Measurements from ENCODE around the gene HAGHL. TPM values are rescaled to one million over a fixed set of nuclear protein-coding genes. Genes with fewer than 3 reads are reported as not detected.
A peak's percentile ranks its signal among the peaks of the same experiment; 100 is the strongest.

Gene HAGHL
- total RNA-seq, 3 donors from 2014 or later = 8.8 to 13.0 (median 12.4) TPM

DNA sequence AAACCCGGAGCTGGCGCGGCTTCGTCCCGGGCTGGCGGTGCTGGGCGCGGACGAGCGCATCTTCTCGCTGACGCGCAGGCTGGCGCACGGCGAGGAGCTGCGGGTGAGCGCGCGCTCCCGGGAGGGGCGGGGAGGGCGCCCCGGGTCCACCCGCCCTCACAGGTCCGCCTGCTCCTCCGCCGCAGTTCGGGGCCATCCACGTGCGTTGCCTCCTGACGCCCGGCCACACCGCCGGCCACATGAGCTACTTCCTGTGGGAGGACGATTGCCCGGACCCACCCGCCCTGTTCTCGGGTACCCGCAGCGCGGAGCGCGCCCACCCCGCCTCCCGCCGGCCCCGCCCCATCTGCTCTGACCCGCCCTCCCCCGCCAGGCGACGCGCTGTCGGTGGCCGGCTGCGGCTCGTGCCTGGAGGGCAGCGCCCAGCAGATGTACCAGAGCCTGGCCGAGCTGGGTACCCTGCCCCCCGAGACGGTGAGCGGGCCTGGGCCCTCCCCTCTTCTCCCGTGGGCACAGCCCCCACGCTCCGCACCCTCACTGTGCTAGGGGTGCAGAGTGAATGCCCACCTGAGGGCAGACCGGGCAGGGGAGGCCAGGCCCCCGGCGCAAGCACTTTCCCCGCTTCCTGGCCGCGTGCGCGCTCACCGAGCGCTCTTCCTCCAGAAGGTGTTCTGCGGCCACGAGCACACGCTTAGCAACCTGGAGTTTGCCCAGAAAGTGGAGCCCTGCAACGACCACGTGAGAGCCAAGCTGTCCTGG is 1.4 kb downstream of the HAGHL start:
- ATAC-seq (peak; percentile 62), DNase-seq (peak; percentile 47)
- H3K4me1 Mint-ChIP-seq (ENCODE audit: low read depth) = peaks cover 3% of the 10 kb centered on the region
- no peaks in the 10 kb centered on the region for H3K27me3 Mint-ChIP-seq (ENCODE audit: low read depth)
- H3K9me3 Mint-ChIP-seq = no peaks in the 10 kb centered on the region
- H3K36me3 Mint-ChIP-seq (ENCODE audit: insufficient read depth) = peaks cover 1% of the 10 kb centered on the region
- peak overlapping the region; percentile 42 for H3K4me3 Mint-ChIP-seq

DNA sequence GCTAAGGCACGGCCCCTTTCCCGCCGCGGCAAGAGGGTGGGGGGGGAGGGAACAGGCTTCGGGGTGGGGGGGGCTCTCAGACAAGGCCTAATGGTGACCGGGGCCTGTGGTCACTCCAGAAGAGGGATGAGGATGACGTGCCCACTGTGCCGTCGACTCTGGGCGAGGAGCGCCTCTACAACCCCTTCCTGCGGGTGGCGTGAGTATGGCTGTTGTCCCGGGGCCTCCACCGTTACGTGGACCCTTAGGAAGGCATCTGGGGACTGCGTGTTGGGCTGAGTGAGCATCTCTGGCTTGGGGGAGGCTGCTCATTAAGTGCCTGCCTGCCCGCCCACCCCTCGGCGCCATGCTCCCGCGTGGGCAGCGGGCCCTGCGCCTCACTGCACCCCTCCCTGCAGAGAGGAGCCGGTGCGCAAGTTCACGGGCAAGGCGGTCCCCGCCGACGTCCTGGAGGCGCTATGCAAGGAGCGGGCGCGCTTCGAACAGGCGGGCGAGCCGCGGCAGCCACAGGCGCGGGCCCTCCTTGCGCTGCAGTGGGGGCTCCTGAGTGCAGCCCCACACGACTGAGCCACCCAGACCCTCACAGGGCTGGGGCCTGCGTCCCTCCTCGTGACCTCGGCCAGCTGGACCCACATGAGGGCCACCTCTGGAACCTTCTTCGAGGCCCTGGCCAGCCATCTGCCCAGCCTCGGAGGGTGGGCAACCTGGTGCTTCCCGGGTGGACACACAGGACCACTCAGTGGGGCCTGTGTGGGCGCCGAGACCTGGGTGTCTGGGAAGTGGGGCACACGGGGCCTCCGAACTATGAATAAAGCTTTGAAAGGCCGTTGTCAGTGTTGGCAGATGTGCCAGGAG is 2.2 kb downstream of the HAGHL start:
- H3K9me3 Mint-ChIP-seq = no peaks in the 10 kb centered on the region
- no peak for ATAC-seq
- H3K4me1 Mint-ChIP-seq (ENCODE audit: low read depth) = peaks cover 3% of the 10 kb centered on the region
- DNase-seq = no peak
- no peak overlapping the region for H3K4me3 Mint-ChIP-seq
- H3K27me3 Mint-ChIP-seq (ENCODE audit: low read depth) = no peaks in the 10 kb centered on the region
- H3K36me3 Mint-ChIP-seq (ENCODE audit: insufficient read depth) = peaks cover 1% of the 10 kb centered on the region

DNA sequence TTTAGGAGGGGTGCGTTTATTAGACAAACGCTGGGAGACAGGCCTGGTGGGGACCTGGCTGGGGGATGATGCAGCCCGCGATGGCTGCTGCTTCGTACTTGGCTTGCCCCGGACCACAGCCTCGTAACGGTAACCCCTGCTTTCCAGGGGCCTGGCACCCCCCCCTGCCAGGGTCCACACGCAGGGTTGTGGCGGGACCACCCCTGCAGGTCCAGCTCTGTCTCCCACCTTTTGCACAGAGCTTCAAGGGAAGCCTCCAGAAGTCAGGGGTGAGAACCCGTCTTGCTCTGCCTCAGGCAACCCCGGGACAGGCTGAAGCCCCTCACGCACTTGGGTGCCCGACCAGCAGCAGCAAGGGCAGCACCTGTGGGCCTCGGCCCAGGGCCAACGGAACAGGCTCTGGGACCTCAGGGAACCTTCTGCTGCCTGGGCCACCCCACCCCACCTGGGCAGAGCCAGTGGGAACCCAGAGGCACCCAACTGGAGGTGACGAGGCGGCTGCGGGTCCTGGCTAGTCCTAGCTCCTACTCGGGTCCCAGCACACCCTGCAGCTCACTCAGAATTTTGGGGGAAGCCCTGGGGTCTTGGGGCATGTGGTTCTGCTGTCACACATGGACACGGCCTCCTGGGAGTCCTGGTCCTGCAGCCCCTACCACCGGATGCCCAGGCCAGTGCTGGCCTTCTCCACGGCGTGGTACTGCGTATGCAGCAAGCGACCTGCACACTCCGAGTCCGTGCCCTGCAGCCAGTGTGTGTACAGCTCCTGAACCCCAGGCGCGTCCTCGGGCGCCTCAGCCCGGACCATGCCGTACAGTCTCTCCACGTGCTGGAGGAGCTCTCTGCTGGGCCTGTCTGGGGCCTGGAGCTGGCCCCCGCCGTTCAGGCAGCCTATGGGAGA is 3.1 kb downstream of the HAGHL start:
- ATAC-seq = no peak
- H3K9me3 Mint-ChIP-seq = no peaks in the 10 kb centered on the region
- DNase-seq = no peak
- H3K36me3 Mint-ChIP-seq (ENCODE audit: insufficient read depth) = peaks cover 1% of the 10 kb centered on the region
- no peak overlapping the region for H3K4me3 Mint-ChIP-seq
- H3K27me3 Mint-ChIP-seq (ENCODE audit: low read depth) = no peaks in the 10 kb centered on the region
- H3K4me1 Mint-ChIP-seq (ENCODE audit: low read depth) = peaks cover 3% of the 10 kb centered on the region

DNA sequence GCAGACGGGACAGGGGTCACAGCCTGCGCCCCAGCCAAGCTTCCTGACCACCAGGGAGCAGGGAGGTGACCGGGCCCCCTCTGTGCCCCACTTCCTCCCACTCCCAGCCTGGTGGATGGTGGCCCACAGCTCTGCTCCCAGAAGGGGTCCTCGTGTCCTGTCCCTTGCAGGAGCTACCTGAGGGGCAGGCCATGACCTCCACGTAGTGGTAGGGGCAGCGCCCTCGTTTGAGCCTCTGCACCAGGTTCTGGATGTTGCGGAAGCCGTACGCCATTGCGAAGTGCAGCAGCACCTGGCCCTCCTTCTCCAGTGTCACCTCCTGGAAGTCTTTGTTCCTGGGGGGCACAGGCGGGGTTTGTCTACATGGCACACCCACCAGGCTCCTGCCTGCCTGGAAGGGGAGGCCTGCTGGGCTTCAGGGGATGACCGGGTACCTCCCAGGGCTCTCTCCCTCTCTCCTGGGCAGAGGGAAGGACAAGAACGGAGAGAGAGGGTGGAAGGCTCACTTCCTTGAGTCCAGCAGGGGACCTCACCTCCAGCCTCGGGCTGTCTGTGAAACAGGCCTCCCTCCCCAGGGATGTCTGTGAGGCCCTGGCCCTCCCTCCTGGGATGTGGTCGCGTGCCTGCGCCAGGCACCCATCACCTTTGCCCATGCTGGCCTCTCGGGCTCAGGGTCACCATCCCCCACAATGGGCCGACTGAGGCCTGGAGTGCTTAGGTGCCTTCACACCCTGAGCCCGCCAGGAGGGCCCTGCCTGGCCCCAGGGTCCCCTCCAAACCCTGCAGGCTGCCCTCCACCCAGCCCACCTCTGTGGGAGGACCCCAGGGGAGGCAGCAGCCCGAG is 4.0 kb downstream of the HAGHL start:
- H3K27me3 Mint-ChIP-seq (ENCODE audit: low read depth) = no peaks in the 10 kb centered on the region
- H3K9me3 Mint-ChIP-seq = no peaks in the 10 kb centered on the region
- DNase-seq = no peak
- no peak overlapping the region for H3K4me3 Mint-ChIP-seq
- H3K4me1 Mint-ChIP-seq (ENCODE audit: low read depth) = peaks cover 6% of the 10 kb centered on the region
- ATAC-seq = no peak
- peaks cover 6% of the 10 kb centered on the region for H3K36me3 Mint-ChIP-seq (ENCODE audit: insufficient read depth)

DNA sequence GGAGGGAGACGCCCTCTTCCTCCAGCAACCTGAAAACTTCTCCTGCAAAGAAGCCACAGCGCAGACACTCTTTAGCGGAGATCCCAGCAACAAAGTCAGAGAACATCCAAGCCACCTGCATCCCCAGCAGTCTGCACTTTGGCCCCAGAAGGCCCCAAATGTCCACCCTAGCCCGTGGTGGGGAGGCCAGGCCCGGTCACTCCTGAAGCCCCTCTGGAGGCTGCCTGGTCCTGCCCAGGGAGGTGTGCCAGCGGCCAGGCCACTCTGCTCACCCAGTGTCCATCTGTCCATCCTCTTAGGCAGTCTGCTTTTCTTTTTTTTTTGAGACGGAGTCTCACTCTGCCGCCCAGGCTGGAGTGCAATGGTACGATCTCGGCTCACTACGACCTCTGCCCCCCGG is 5.4 kb downstream of the HAGHL start:
- Mint-ChIP-seq H3K27me3 (ENCODE audit: low read depth) (no peaks in the 10 kb centered on the region), H3K4me3 (no peak overlapping the region), H3K36me3 (ENCODE audit: insufficient read depth) (peaks cover 6% of the 10 kb centered on the region), H3K9me3 (no peaks in the 10 kb centered on the region), H3K4me1 (ENCODE audit: low read depth) (peaks cover 5% of the 10 kb centered on the region)
- DNase-seq (no peak), ATAC-seq (no peak)

DNA sequence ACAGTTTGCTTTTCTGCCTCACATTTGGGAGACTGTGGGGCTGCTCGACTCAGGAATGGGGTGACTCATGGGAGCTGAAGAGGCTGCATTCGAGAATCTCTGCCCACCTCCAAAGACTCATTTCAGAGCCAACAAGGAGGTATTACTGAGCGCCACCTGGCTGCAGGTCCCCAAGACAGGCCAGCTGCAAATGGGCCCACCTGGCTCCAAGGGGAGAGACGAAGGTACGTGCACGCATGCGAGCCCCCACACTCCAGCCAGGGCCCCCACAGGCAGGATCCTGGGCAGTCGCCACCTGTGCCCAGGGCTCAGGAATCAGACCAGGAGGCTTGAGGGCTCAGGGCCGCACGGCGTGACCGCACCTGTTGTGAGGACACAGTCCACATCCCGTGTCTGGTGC is 6.0 kb downstream of the HAGHL start:
- peaks cover 5% of the 10 kb centered on the region for H3K4me1 Mint-ChIP-seq (ENCODE audit: low read depth)
- H3K36me3 Mint-ChIP-seq (ENCODE audit: insufficient read depth) = peaks cover 10% of the 10 kb centered on the region
- H3K9me3 Mint-ChIP-seq = no peaks in the 10 kb centered on the region
- H3K27me3 Mint-ChIP-seq (ENCODE audit: low read depth) = no peaks in the 10 kb centered on the region
- no peak overlapping the region for H3K4me3 Mint-ChIP-seq
- DNase-seq (no peak), ATAC-seq (no peak)

DNA sequence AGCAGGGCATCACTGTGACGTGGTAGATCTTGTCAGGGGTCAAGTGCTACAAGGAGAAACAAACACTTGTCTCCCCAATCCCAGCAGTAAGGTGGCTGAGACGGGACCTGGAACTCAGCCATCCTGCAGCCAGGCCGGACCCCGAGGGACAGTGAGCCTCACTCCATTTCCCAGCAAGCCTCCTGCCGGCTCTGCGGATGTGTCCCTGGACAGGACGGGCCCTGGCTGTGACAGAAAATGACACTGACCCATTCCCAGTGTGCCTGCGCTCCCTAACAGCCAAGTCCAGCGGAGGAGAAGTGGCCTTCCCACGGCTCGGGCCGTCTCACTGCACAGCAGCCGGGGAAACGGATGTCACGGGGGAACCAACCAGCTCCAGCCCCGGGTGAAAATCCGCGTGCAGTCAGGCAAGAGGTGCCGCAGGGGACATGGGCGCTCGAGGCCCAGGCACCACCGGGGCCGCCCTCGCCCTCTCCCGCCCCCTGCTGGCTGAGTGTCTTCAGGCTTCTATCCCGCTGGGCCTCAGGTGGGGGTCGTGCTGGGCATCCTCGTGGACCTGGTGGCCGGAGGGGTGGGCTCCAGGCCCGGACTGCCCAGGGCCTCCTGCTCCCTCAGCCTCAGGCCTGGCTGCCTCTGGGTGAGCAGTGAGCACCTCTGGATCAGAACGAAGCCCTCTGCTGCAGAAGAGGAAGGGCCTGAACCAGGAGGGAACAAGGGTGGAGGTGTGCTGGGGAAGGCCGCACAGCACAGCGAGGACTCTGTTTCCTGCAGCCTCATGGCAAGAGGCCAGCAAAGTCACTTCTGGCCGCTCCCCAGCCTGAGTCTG is 6.7 kb downstream of the HAGHL start:
- ATAC-seq = no peak
- no peaks in the 10 kb centered on the region for H3K27me3 Mint-ChIP-seq (ENCODE audit: low read depth)
- no peak overlapping the region for H3K4me3 Mint-ChIP-seq
- H3K9me3 Mint-ChIP-seq = no peaks in the 10 kb centered on the region
- H3K36me3 Mint-ChIP-seq (ENCODE audit: insufficient read depth) = peaks cover 12% of the 10 kb centered on the region
- peak; percentile 37 for DNase-seq
- peaks cover 5% of the 10 kb centered on the region for H3K4me1 Mint-ChIP-seq (ENCODE audit: low read depth)

DNA sequence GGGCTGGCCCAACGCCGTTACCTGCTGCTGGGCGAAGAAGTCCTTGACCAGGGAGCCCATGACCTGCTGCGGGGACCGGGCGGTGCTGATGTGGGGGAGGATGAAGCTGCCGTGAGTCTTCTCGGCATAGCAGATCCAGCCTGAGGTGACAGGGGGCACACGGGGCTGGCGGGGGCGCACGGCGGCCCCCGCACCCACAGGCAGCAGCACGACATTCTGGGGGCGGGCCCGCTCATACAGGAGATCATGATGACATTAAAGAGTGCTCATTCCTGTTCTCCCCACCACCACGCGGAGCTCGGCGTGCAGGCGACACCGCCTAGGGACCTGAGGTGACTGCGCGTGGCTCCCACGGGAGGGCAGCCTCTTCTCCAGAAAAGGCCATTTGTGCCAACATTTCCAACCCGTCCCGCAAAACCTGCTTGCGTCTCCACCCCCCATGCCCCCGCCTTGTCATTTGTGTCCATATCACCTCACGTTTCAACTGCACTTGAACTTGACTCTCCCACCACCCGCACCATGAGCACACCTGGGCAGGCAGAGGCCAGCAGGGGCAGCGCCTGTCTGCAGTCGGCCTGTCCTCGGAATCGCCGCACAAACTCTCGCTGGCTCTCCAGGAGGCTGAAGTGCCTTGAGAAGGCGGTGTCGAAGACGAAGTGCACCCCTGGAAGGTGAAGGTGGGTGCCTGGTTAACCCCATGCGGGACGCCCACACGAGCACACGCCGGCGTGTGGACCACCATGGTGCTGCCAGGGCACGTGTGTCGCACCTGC is 7.5 kb downstream of the HAGHL start:
- Mint-ChIP-seq H3K36me3 (ENCODE audit: insufficient read depth) (peaks cover 14% of the 10 kb centered on the region), H3K27me3 (ENCODE audit: low read depth) (no peaks in the 10 kb centered on the region), H3K9me3 (no peaks in the 10 kb centered on the region), H3K4me3 (no peak overlapping the region), H3K4me1 (ENCODE audit: low read depth) (peaks cover 10% of the 10 kb centered on the region)
- no peak for ATAC-seq
- DNase-seq = no peak

DNA sequence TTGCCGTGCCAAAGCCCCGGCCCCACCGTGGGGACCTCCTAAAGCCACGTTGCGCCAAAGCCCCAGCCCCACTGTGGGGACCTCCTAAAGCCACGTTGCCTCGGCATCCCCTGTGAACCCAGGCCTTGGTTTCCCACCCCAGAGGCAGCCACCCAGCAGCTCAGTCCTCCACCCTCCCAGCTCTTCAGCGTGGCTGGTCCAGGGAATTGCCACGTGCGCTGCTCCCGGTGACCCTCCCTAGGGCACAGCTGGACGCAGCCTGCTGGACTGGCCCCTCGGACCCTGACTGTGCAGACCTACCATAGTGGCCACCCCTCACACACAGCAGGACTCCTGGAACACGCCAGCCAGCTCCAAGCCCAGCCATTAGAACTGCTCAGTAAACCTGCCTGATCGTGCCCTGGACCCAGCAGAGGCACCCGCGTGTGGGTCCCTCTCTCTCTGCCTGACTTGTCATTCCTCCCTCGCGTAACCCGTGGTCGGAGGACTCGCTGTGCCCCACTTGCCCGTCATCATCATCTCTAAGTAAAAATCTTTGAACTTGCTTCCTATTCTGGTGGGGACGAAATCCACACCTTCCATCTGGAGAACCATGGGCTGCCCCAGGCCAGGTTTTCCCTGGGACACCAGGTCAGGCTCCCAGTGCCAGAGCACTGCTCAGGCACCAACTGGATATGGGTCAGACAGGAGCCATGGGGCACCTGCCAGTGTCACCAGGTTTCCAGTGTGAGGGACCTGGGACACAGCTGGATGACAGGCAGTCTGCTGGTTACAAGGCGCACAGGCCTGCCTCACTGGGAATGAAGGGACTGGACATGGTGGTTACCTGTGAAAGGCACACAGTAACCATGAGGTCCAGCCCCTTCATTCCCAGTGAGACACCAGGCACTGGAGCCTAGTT is 8.3 kb downstream of the HAGHL start:
- Mint-ChIP-seq H3K9me3 (no peaks in the 10 kb centered on the region), H3K27me3 (ENCODE audit: low read depth) (no peaks in the 10 kb centered on the region), H3K36me3 (ENCODE audit: insufficient read depth) (peaks cover 14% of the 10 kb centered on the region), H3K4me3 (no peak overlapping the region), H3K4me1 (ENCODE audit: low read depth) (peaks cover 16% of the 10 kb centered on the region)
- DNase-seq (no peak), ATAC-seq (no peak)

DNA sequence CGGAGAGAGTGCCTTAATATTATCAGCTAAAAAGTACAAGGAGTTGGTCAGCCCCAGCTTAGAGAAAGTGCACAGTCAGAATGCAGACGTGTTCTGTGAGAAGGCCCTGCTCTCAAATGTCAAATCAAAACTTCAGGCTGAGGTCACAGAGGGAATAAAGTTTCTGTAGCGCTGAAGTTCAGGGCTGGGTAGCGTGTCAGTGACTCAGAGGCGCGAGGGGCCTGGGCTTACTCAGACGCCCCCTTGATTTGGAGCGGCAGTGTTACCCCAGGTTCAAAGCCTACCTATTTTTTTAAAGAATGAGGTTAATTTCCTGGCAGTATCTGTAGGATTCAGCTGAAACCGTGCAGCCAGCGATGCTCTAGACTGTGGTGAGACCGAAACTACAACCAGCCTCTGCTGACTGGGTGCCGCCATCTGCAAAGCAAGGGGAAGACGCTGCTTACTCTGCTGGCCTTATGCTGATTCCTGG is 9.1 kb downstream of the HAGHL start:
- Mint-ChIP-seq H3K4me1 (ENCODE audit: low read depth) (peaks cover 17% of the 10 kb centered on the region), H3K36me3 (ENCODE audit: insufficient read depth) (peaks cover 14% of the 10 kb centered on the region), H3K4me3 (no peak overlapping the region), H3K9me3 (no peaks in the 10 kb centered on the region), H3K27me3 (ENCODE audit: low read depth) (no peaks in the 10 kb centered on the region)
- ATAC-seq (peak; percentile 75 to 76), DNase-seq (no peak)

DNA sequence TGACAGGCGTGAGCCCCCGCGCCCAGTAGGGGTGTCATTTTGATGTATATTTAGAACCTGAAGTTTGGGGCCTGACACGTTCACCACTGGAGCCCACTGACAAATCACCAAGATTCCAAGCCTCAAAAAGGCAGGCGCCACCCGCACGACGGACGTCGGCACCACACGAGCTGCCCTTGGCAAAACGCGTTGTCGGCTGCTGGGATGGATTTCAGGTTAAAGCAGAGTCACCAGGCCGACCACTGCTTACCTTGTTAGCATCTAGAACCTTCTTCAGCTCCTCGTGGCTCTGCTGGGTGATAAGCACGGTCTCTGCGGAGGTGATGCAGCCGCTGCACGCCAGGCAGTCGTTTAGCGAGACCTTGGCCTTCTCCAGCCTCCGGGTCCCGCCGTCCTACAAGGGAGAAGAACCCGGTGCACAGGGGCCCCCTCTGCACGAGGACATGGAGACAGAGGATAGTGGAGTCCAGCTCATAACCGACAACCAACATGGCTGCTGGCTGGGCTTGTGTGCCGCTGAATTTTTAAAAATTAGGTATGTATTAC is 10.1 kb downstream of the HAGHL start:
- no peaks in the 10 kb centered on the region for H3K27me3 Mint-ChIP-seq (ENCODE audit: low read depth)
- no peak for ATAC-seq
- DNase-seq = no peak
- peaks cover 18% of the 10 kb centered on the region for H3K4me1 Mint-ChIP-seq (ENCODE audit: low read depth)
- H3K9me3 Mint-ChIP-seq = no peaks in the 10 kb centered on the region
- no peak overlapping the region for H3K4me3 Mint-ChIP-seq
- H3K36me3 Mint-ChIP-seq (ENCODE audit: insufficient read depth) = peaks cover 14% of the 10 kb centered on the region
